Stimulated activated CD4-positive, alpha-beta T cell treated with anti-CD3 and anti-CD28 coated beads, TNF-alpha, amount 100 ng/mL, for 4 hours (primary cell): ENCODE data around the gene DOCK4.
A peak's percentile ranks its signal among the peaks of the same experiment; 100 is the strongest.

Experiments
- DNase-seq, 3 experiments: peaks; one replicate each; pipeline ENCODE4 v3.0.0-alpha.2; 2020; ENCODE audit warnings: low read depth in 3 of 3

The DOCK4 gene

DNA sequence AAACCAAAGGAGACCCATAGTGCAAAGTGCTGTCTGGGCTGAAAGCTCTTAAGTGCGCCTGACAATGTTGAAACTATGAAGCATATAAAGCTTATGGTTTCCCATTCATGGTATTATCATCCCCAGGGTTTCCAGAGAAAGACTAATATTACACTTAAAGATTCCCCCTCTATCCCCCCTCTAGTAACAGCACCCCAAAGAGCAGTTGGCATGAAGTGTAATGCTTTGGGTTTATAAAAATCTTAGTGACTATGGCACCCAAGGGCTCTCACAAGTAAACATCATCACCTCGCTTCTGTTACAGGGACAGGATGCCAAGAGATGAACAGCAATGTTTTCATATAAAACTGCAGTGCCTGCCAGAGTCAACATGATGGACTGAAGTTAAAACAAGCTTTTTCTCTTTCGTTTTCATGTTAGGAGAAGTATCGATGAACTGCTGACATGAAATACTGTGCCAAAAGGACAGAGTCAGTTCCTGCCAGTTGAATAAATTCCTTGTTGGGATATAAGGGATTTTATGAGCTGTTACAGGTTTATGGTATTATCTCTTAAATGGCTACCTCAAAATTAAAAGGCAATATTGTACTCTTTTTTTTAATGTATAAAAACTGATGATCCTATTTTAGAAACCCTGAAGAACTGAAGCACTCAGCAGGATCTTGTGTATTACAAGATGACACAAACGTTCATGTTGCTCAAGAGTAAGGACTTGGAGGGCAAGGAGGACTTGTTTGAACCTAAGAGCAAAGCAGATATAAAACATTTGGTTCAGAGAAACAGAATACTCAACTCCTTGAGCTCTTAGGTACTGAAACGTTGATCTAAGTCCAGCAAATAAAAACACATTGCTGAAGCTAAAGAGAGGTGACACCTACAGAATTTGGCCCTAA lies 440.2 kb downstream of the DOCK4 start:
- DNase-seq: no peak

DNA sequence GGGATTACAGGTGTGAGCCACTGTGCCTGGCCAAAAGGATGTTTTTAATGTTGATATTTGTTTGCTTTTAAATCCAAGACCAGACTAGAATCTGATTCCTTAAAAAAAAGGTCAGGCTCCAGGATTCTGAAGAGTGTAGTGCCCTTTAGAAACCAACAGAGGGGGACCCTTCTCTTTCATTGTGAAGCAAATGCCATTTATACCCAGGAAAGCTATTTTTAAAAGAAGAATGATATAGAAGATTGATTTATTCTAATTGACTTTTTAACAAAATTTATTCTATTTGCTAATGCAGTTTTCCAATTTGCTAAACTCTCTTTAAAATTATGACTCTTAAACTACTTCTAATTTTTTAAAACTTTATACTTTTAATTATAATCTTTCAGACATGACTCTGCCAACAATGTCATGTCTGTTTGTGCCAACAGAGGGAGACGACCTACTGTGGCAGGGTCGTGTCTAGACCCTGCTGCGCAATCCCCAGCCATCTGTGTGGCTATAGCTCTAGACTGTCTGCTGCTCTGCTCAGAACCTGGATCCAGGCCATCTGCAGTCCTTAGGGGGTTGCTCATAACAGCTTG lies 442.9 kb downstream of the DOCK4 start:
- no peak for DNase-seq

DNA sequence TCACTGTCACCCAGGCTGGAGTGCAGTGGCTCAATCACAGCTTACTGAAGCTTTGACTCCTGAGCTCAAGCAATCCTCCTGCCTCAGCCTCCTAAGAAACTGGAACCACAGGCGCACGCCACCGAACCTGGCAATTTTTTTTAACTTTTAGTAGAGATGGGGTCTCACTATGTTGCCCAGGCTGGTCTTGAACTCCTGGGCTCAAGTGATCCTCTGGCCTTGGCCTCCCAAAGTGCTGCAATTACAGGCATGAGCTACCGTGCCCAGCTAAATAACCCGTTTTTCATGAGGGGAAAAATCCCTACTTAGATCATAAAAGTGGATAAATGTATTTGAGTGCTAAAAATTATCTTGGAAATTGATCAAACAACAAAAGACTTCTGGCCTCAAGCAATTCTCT lies 443.4 kb downstream of the DOCK4 start:
- DNase-seq: no peak

DNA sequence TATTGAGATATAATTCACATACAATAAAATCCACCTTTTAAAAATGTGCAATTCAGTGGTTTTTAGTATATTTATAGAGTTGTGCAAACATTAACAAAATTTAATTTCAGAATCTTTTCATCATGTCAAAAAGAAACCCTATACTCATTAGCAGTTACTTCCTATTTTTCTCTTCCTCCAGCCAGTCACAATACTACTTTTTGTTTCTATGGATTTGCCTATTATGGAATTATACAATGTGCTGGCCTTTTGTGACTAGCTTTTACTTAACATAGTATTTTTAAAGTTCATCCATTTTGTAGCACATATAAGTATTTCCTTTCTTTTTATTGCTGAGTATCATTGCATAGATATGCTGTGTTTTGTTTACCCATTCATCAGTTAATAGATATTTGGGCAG lies 444.0 kb downstream of the DOCK4 start:
- no peak for DNase-seq

DNA sequence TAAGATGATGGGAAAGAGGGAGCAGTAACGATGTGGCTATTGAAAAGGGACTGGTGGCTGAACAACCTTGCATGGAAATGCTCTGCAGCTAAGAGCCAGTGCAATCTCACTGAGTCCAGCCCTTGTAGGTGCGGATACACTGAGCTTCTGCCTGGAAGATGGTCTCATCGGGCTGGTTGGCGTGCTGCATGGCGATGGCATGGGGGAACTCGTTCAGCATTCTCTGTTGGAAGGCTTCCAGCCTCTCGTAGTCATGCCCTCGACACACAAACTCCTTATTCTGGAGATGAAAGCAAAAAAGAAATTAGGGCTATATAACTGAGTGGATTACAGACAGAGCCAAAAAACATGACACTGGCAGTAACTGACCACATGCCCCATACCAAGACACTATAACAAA lies 446.2 kb downstream of the DOCK4 start:
- no peak for DNase-seq

DNA sequence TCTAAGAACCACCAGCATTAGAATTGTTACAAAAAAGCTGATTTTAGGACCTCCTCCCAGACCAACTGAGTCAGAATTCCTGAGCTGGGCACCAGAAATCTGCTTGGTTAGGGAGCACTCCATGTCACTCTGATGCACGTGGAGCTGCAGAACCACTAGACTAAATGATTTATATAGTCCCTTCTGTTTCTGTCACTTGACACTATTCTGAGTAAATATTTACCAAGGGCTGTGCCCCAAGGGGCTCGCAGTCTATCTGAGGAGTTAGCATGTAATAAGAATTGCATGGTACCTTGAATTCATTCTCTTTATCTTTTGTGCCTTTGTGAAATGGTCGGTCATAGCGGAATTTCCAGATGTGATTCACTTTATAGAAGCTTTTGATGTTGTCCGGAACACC lies 447.9 kb downstream of the DOCK4 start:
- DNase-seq: no peak

DNA sequence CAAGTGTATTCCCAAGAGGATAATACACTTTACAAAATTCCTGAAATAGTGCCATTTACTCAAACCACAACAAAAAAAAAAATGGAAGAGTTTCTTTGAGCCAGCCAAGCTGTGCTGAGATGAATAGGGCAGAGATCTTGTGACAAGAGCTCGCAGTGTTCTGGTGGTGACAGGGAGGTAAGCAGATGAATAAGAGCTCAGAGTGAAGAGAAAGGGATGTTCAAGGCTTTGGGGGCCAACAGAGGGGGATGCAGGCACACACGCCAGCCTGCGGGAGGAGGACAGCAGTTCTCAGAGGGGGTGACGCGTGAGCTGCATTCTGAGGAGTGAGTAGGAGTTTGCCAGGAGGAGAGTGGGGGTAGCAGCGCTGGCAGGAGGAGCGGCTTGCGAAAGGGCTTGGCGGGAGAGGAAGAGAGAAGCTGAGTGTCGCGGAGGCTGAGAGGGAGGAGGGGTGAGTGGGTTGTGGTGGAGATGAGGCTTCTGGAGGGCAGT lies 449.5 kb downstream of the DOCK4 start:
- DNase-seq: no peak

DNA sequence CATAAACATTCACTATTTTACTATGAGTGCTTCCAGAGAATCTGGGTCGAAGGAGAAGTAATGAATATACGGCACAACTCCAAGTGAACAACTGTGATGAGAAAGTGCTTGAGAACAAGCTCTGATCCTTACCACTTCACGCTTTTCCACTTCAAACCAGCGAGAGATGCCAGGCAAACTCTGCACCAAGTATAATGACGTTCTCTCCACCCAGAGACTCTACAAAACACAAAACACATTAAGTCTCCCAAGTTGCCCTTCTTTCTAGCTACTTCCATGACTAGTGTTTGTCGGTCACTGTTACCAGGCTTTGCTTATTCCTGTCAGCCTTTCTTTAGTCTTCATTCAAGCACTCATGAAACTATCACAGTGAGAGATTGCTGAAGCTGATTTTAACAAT lies 450.8 kb downstream of the DOCK4 start:
- no peak for DNase-seq

DNA sequence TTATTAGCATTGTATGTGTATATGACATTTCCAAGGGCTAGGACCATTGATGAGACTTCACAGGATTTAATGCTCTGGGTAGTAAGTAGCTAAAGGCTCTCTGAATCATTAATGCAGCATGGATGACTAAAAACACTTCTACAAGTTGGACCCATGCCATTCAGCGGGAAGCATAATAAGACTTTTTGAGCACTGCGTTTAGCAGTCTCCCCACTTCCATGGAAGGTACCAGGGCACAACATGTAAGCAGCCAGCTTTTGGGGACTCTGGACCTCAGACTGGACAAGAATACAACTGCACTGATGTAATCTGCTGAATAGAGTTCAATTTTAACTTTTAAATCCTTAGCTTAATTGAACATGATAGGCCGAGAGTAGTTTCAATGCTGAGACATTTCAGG lies 452.2 kb downstream of the DOCK4 start:
- no peak for DNase-seq

DNA sequence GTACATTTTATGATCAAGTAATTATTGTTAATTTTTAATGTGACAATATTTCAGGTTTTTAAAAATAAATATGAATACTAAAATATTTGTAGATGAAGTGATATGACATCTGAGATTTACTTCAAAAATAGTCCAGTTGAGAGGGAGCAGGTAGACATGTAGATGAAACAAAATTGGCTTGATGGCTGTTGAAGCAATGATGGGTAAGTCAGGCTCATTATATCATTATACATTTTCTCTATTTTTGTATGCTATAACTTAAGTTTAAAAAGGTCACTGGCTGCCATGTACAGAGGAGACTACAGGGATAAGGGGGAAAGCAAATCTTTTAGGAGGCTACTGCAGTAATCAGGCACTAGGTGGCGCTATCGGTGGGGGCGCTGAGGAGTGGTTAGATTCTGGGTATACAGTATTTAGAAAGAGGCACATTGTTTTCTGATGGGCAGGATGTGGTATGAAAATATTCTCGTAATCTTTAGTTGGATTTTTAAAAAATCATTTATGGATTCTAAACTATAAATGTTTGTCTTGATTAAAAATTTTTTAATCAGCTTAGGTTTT lies 454.1 kb downstream of the DOCK4 start:
- peak in 2 of 3 experiments; percentile 5 to 29 for DNase-seq

DNA sequence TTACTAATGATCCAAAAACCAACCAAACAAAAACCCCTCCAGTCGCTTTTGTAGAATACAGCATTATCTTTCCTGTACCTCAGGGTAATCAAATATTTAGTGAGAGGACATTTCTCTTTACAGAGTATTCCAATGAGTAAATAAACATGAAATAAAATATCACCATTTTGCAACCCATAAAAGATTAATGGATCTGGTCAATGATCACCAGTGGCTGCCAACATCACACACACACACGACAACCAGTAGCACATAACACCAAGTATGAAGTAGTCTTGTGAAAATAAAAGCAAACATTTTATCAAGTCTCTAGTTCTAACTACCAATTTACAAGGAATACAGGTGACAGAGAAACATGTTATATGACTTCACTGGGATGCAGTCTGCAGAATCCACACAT lies 455.3 kb downstream of the DOCK4 start:
- DNase-seq: no peak

DNA sequence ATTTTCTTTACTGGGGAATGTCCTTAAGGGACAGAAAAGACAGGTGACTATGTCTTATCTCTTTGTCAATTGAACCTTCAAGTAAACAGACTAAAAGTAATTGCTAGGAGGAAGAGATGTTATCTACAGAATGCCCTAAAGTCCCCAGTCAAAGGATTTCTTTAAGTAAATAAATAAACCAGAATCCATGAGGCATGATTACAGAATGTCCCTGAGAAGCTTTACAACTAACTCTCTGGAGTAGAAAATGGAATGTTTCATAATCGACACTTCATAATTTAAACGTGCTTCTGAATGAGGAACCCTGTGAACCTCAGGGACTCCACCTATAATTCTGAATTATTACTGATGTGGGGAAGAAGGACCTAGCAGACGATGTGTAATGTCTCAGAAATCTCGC lies 456.0 kb downstream of the DOCK4 start:
- no peak for DNase-seq

DNA sequence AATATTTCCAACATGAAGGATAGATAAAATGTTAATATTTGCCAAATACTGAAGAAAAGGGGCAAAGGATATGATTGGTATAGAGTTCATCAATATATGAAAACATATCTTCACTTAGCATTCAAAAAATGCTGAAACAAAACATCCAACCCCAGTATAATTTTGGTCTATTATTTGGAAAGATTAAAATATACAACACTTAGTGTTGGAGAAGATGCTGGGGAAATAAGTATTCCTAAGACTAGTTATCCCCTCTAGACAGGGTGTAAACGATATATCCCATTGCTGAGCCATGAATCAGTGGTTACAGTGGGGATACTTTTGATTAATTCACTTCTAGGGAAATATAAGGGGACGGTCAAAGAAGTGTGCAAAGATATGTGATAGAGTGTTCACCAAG lies 456.6 kb downstream of the DOCK4 start:
- DNase-seq: no peak

DNA sequence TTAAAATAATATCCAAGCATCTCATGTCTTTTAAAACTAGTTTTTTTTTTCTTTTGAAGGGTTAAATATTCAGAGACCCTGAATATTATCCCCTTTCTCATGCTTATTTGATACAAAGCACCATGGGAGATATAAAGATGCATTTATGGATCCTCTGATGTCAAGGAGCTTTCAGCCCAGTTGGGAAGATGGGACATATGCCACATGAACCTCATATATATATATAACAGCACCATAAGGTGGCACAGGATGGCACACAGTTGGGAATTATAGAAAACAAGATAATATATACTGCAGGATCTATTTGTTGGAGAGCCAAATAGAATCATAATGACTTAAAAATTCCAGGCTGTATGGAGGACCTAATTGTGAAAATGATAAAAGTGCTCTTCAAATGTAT lies 458.5 kb downstream of the DOCK4 start:
- no peak for DNase-seq

DNA sequence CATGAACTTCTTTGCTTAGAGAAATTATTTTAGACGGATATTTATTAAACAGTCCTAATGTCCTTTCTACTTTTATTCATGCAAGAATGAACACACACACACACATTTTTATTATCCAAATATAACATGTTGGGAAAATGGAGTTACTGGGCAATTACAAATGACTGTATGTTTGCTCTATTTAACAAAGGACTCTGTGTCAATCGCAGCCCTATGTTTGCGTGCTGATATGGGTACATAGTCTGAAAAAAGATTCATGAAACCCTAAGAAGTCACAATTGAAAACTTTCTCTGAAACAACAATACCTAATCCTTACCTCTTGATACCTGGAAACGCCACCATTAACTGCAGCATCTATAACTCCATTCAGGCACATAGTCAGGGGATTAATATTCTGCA lies 459.2 kb downstream of the DOCK4 start:
- DNase-seq: no peak

DNA sequence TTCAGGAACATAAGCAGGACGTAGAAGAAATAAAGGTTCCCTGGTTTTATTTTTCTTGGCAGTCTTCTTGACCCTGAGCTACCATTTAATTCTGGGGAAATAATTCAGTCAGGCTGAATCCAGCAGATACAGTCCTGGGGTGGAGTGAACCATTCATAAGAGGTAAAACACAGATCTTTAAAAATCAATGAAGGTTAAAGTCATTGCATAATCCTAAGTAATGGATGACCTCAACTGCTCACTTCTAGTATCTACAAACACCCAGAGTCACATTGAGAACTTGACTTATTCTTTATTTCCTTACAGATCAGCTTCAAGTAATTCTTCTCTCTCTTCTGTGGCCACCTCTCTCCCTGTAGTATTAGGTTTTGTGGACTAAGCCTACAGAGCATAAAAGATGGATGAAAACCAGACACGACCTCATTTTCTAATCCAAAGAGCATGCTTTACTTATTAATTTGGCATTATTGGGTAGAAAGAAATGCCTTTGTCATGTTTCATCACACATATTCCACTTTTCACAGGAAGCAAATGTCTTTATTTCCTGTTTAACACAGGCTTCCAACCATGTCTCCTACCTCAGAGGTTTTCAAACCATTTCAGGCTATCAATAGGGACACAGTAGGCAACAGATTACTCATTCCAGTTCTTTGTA lies 461.6 kb downstream of the DOCK4 start:
- no peak for DNase-seq

DNA sequence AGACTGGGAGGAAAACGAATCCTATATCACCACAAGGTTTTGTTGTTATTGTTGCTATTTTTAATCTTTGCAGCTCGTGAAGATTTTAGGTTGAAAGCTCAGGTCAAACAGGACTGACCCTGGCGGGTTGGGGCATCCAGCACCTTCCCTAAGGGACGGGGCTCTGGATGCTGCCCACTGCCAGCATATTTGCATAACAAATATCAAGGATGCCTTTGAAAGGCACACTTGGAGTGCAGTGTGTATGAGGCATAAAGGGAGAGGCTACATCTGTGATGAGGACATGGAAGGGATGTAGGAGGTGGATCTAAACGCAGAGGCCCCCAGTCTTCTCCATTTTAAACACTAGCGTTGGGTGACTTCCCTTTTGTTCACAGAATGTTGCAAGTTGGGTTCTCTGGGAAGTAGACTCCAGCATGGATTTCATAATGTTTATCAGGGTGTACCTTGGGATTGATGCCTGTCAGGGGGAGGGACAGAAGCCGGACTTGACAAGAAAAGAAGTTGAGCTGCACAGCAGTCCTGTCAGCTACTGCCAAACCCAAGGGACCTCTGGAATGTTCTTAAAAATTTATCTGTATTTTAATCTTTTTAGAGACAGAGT lies 462.9 kb downstream of the DOCK4 start:
- no peak for DNase-seq

DNA sequence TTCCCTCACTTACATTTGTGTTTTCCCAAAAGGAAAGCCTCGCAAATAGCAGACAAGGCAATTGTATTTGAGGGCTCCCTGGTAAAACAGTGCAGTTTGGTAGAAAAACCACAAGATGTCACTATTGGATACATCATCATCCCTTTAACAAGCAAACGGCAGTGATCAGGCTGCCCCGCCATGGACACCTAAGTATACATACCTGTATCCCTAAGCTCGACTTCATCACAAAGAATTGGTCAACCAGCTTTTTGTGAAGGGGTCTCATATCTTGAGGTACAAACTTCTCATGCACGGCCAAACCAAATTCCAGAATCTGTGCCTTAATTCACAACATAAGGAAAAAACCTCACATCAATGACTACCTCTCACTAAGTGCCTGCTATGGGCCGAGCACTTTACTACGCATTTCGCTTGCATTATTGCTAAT lies 464.4 kb downstream of the DOCK4 start:
- DNase-seq: peak in 1 of 3 experiments; percentile 2

DNA sequence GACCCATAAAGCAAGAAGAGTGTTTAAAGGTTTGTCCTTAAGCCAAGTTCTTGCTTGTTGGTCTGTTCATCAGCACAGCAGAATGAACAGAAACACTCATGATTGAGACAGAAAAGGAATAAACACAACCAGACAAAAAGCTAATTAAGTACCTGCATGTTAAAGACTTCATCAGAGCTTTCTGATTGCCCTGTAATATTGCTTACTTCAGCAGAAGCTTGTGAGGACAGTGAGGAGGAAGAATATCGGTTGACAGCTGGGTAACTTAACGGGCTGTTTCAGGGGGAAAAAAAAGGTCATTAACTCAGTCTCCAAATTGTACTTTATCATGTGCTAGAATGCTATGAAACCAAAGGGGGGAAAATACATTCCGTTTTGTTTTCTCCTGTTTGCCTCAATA lies 465.3 kb downstream of the DOCK4 start:
- no peak for DNase-seq

DNA sequence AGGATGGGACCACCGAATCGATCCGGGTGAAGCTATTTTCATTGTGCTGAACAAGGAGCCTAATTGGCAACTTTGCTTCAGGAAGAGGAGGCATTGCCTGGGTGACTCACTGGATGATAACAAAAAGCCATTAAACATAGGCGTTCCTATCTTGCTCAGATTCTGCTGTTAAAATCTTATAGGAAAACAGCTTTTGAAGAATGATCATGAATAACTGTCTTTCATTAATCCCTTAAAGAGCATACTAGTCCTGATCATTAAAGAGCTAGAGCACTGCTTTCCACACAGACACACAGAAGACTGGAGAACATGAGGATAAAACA lies 469.7 kb downstream of the DOCK4 start:
- no peak for DNase-seq

DNA sequence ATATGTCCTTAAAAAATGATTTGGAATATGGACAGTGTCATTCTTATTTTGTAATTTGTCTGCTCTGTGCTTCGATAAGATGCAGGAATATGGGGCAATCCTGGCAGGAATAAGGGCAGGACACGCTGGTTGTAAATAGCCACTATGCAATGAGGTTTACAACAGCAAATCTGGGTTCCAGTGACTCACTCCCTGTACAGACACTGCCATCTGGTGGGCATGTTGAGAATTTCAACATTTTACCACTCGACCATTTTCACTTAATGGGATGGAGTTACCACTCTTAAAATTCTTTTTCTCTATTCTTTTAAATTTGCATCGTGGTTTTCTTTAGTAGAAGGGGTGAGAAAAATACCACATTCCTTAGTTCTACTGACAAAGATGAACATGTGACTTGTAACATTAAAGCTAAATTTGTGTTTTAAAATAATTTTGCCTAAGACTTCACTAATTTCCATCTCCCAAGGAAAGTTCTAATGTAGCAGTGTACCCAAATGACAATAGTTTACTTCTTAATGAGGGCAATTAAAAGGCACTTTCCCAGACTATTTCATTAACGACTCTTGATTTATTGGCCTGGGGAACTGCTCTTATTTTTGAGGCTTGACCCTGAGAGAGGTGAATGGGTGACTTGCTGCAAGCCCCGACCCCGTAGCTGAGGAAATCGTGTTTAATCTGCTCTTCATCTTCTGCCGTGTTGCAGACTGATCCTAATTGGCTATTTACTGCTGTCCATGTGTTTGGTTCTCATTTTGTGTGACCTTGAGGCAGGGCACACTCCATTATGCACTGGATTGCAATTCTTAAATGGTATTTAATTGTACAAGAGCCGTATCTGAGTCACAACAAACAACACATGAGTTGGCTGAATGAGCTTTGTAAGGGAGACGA lies 470.3 kb downstream of the DOCK4 start:
- peak in 1 of 3 experiments; percentile 32 for DNase-seq
